Astrocyte (in vitro differentiated cells and primary cell): Measurements from ENCODE around the gene MLLT10. TPM values are rescaled to one million over a fixed set of nuclear protein-coding genes. Genes with fewer than 3 reads are reported as not detected.
"Not testable (repeated sequence)": the region's sequence is repeated elsewhere in the genome, so short reads cannot be mapped to it uniquely, and the experiment has no call there.

Experiments used
- DNase-seq: peaks from one replicate; pipeline ENCODE4 v3.0.0-alpha.2; 2010; ENCODE audit warnings: low read depth
- FAIRE-seq: peaks from 2 replicates; lab custom pipeline; 2011; peaks lifted over from hg19 to GRCh38; lab: Jason Lieb, UNC
- H2AFZ ChIP-seq: 2 replicates; pipeline ENCODE4 v1.6.0; 2012; ENCODE audit warnings: low read depth, low read length, inconsistent platforms
- H3K27ac ChIP-seq: 2 replicates; pipeline ENCODE4 v1.5.1; 2011; ENCODE audit warnings: low read depth, low read length, inconsistent platforms
- H3K27me3 ChIP-seq: 2 replicates; pipeline ENCODE4 v1.6.0; 2011; ENCODE audit warnings: low read length, inconsistent platforms; ENCODE audit not compliant: insufficient read depth
- H3K36me3 ChIP-seq: 2 replicates; pipeline ENCODE4 v1.5.1; 2011; ENCODE audit warnings: low read length, inconsistent platforms; ENCODE audit not compliant: insufficient read depth
- H3K4me1 ChIP-seq: 2 replicates; pipeline ENCODE4 v1.5.1; 2011; ENCODE audit warnings: low read length, inconsistent platforms; ENCODE audit not compliant: insufficient read depth
- H3K4me2 ChIP-seq: 2 replicates; pipeline ENCODE4 v1.6.0; 2012; ENCODE audit warnings: low read length, inconsistent platforms
- H3K4me3 ChIP-seq: 2 replicates; pipeline ENCODE4 v1.5.1; 2011; ENCODE audit warnings: low read depth, mild to moderate bottlenecking, low read length, inconsistent platforms; ENCODE audit not compliant: insufficient read depth
- H3K79me2 ChIP-seq: 2 replicates; pipeline ENCODE4 v1.6.0; 2012; ENCODE audit warnings: mild to moderate bottlenecking, low read length, inconsistent platforms; ENCODE audit not compliant: insufficient read depth
- H3K9ac ChIP-seq: 2 replicates; pipeline ENCODE4 v1.6.0; 2012; ENCODE audit warnings: mild to moderate bottlenecking, low read length, inconsistent platforms
- H3K9me3 ChIP-seq: 2 replicates; pipeline ENCODE4 v1.5.1; 2012; ENCODE audit warnings: low read depth, mild to moderate bottlenecking, low read length, inconsistent platforms; ENCODE audit not compliant: insufficient read depth
- H4K20me1 ChIP-seq: 2 replicates; pipeline ENCODE4 v1.6.0; 2012; ENCODE audit warnings: low read length, inconsistent platforms; ENCODE audit not compliant: insufficient read depth
- H3K27ac Mint-ChIP-seq: one replicate; pipeline ENCODE4 v1.8.0; 2021; ENCODE audit warnings: mild to moderate bottlenecking, mixed read lengths; ENCODE audit not compliant: unreplicated experiment
- H3K27me3 Mint-ChIP-seq: one replicate; pipeline ENCODE4 v1.8.0; 2021; ENCODE audit warnings: low read depth, mixed read lengths; ENCODE audit not compliant: unreplicated experiment
- H3K36me3 Mint-ChIP-seq: one replicate; pipeline ENCODE4 v1.8.0; 2021; ENCODE audit warnings: low read depth, mixed read lengths; ENCODE audit not compliant: unreplicated experiment
- H3K4me1 Mint-ChIP-seq: one replicate; pipeline ENCODE4 v1.8.0; 2021; ENCODE audit warnings: low read depth, mixed read lengths; ENCODE audit not compliant: unreplicated experiment
- H3K4me3 Mint-ChIP-seq: one replicate; pipeline ENCODE4 v1.8.0; 2021; ENCODE audit warnings: mild to moderate bottlenecking, moderate library complexity, mixed read lengths; ENCODE audit not compliant: unreplicated experiment
- H3K9me3 Mint-ChIP-seq: one replicate; pipeline ENCODE4 v1.8.0; 2021; ENCODE audit warnings: mild to moderate bottlenecking, mixed read lengths; ENCODE audit not compliant: unreplicated experiment
- EZH2 ChIP-seq: IDR thresholded peaks from 2 replicates; pipeline ENCODE4 v1.6.1; 2012; ENCODE audit warnings: mild to moderate bottlenecking, low read length, inconsistent platforms; ENCODE audit not compliant: insufficient read depth
- total RNA-seq: library from RNA; stranded (reverse); gene quantifications from 2 replicates; pipeline ENCODE4 v1.2.1, GENCODE V29; 2021
- TF ChIP-seq, protein P1 (sequence below): IDR thresholded peaks from 2 replicates; pipeline ENCODE4 v1.5.1; 2011; ENCODE audit warnings: low read depth, mild to moderate bottlenecking, inconsistent platforms, low read length, moderate library complexity; ENCODE audit not compliant: insufficient read depth

Gene MLLT10
- total RNA-seq, 1 donor from 2014 or later, result 46.9 TPM

DNA sequence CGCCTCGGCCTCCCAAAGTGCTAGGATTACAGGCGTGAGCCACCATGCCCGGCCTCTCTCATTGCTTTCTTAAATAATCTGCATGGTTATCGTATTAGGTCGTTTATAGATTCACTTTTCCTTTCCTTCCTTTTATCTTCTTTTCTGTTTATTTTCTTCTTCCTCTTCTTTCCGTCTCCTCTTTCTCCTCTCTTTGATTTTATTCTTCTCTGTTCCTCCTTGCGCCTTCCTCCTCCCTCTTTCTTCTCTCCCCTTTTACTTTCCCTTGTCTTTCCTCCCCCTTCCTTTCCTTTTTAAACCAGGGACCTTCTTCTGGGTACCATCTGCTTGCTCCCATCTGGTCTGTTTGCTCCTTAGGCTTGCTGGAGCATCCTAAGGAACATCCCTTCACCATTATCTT, 18.6 kb downstream of the MLLT10 start:
- Mint-ChIP-seq H3K36me3 (peaks cover 15% of the 10 kb centered on the region), H3K27ac (no peak overlapping the region), H3K4me1 (peaks cover 11% of the 10 kb centered on the region), H3K4me3 (peak overlapping the region; percentile 34), H3K9me3 (no peaks in the 10 kb centered on the region), H3K27me3 (no peaks in the 10 kb centered on the region)
- Histone ChIP-seq H3K27ac (no peak overlapping the region), H3K36me3 (peaks cover 29% of the 10 kb centered on the region), H2AFZ (no peak overlapping the region), H3K27me3 (no peaks in the 10 kb centered on the region), H4K20me1 (peaks cover 44% of the 10 kb centered on the region), H3K79me2 (peaks cover 92% of the 10 kb centered on the region), H3K4me2 (no peak overlapping the region), H3K4me3 (no peak overlapping the region), H3K9me3 (no peaks in the 10 kb centered on the region), H3K4me1 (no peaks in the 10 kb centered on the region), H3K9ac (no peak overlapping the region)
- DNase-seq (no peak), FAIRE-seq (no peak)
- no peak for TF ChIP-seq EZH2
- TF ChIP-seq, protein P1, sequence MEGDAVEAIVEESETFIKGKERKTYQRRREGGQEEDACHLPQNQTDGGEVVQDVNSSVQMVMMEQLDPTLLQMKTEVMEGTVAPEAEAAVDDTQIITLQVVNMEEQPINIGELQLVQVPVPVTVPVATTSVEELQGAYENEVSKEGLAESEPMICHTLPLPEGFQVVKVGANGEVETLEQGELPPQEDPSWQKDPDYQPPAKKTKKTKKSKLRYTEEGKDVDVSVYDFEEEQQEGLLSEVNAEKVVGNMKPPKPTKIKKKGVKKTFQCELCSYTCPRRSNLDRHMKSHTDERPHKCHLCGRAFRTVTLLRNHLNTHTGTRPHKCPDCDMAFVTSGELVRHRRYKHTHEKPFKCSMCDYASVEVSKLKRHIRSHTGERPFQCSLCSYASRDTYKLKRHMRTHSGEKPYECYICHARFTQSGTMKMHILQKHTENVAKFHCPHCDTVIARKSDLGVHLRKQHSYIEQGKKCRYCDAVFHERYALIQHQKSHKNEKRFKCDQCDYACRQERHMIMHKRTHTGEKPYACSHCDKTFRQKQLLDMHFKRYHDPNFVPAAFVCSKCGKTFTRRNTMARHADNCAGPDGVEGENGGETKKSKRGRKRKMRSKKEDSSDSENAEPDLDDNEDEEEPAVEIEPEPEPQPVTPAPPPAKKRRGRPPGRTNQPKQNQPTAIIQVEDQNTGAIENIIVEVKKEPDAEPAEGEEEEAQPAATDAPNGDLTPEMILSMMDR, result no peak

DNA sequence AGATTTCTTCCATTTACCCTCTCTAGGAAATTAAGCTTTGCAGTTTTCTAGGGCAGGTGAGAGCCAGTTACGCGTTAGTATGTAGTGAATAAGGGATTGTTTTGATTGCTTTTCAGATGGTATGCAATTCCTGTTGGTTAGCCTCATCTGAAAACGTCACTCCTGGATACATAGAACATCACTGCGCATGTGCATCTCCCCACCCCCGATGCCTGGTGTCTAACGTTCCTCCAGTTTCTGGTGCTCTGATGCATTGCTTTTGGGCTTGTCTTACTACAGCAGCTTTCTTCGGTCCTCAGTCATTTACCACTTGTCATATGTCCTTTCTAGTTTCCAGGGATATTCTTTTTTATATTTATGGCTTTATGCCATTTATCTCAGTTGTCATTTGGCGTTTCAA, 22.5 kb downstream of the MLLT10 start:
- H3K36me3 Mint-ChIP-seq, result peaks cover 12% of the 10 kb centered on the region

DNA sequence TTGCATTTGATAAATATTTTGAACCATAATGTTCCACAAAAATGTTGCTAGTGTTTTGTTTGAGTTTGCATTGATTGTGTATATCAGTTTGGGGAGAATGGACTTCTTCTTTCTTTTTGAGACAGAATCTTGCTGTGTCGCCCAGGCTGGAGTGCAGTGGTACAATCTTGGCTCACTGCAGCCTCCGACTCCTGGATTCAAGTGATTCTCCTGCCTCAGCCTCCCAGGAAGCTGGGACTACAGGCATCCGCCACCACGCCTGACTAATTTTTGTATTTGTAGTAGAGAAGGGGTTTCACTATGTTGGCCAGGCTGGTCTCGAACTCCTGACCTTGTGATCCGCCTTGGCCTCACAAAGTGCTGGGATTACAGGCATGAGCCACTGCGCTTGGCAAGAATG, 25.0 kb downstream of the MLLT10 start:
- Histone ChIP-seq H3K36me3 (peaks cover 27% of the 10 kb centered on the region), H4K20me1 (peaks cover 34% of the 10 kb centered on the region), H3K79me2 (peaks cover 95% of the 10 kb centered on the region)
- not testable (repeated sequence) for H3K4me2 ChIP-seq, H3K4me3 Mint-ChIP-seq, FAIRE-seq, H3K4me3 ChIP-seq, DNase-seq, H3K27me3 Mint-ChIP-seq, H3K9me3 ChIP-seq, H3K27me3 ChIP-seq, H3K4me1 ChIP-seq, H3K9me3 Mint-ChIP-seq, H3K4me1 Mint-ChIP-seq, H3K27ac Mint-ChIP-seq, H2AFZ ChIP-seq, H3K27ac ChIP-seq, H3K9ac ChIP-seq
- peaks cover 10% of the 10 kb centered on the region for H3K36me3 Mint-ChIP-seq

More for the DNA sequence above, 22.5 kb downstream of the MLLT10 start:
- H3K4me1 Mint-ChIP-seq, result peaks cover 2% of the 10 kb centered on the region
- H3K4me3 ChIP-seq, result no peak overlapping the region
- FAIRE-seq (no peak), DNase-seq (no peak)
- no peaks in the 10 kb centered on the region for H3K9me3 Mint-ChIP-seq
- peaks cover 37% of the 10 kb centered on the region for H4K20me1 ChIP-seq
- H3K9ac ChIP-seq, result no peak overlapping the region
- H3K9me3 ChIP-seq, result no peaks in the 10 kb centered on the region
- TF ChIP-seq EZH2, result no peak
- TF ChIP-seq, protein P1, result no peak
- no peaks in the 10 kb centered on the region for H3K27me3 Mint-ChIP-seq
- H2AFZ ChIP-seq, result no peak overlapping the region
- H3K27ac Mint-ChIP-seq, result no peak overlapping the region
- no peaks in the 10 kb centered on the region for H3K27me3 ChIP-seq
- H3K79me2 ChIP-seq, result peaks cover 91% of the 10 kb centered on the region
- H3K36me3 ChIP-seq, result peaks cover 33% of the 10 kb centered on the region
- H3K4me2 ChIP-seq, result no peak overlapping the region
- no peak overlapping the region for H3K4me3 Mint-ChIP-seq
- H3K4me1 ChIP-seq, result no peaks in the 10 kb centered on the region
- H3K27ac ChIP-seq, result no peak overlapping the region
